K562 (cell line): Measurements from ENCODE around the gene TMEM167A. TPM values are rescaled to one million over a fixed set of nuclear protein-coding genes. Genes with fewer than 3 reads are reported as not detected.
A peak's percentile ranks its signal among the peaks of the same experiment; 100 is the strongest.

Experiments
- E2F8 ChIP-seq: fragments of 450-650 bp; IDR thresholded peaks from 2 replicates; pipeline ENCODE4 v1.7.1; 2018; ENCODE audit warnings: mild to moderate bottlenecking, low read depth; ENCODE audit not compliant: partially characterized antibody
- MAFF ChIP-seq: IDR thresholded peaks from 2 replicates; pipeline ENCODE4 v1.6.1; 2012; ENCODE audit warnings: low read length, improper control_type of control experiment
- MAZ ChIP-seq, 2 experiments: fragments of 450-650 bp in 1 of 2; sonication (generic) in 1 of 2; formaldehyde crosslinking; IDR thresholded peaks in 1 of 2; conservative IDR thresholded peaks in 1 of 2; 2 replicates each; pipeline versions ENCODE4 v1.4.0 to v1.5.0; 2020; ENCODE audit warnings: mild to moderate bottlenecking in 1 of 2, missing genetic modification reagents in 1 of 2
- NFE2 ChIP-seq: IDR thresholded peaks from 2 replicates; pipeline ENCODE4 v1.6.1; 2014; ENCODE audit warnings: antibody characterized with exemption, low read depth
- NUFIP1 ChIP-seq: fragments of 450-650 bp; IDR thresholded peaks from 2 replicates; pipeline ENCODE4 v1.6.1; 2018; ENCODE audit not compliant: partially characterized antibody
- POLR2B ChIP-seq: fragments of 450-650 bp; IDR thresholded peaks from 2 replicates; pipeline ENCODE4 v1.6.1; 2018; ENCODE audit warnings: low read depth; ENCODE audit not compliant: partially characterized antibody
- RBM14 ChIP-seq: fragments of 200-400 bp; formaldehyde crosslinking; IDR thresholded peaks from 2 replicates; pipeline ENCODE4 v1.6.1; 2018; ENCODE audit warnings: low read depth, mild to moderate bottlenecking, low read length, moderate library complexity, borderline replicate concordance; ENCODE audit not compliant: insufficient read depth
- SFPQ ChIP-seq: fragments of 200-400 bp; formaldehyde crosslinking; IDR thresholded peaks from 2 replicates; pipeline ENCODE4 v1.6.1; 2017; ENCODE audit warnings: mild to moderate bottlenecking, low read depth, low read length, moderate library complexity
- ZNF354B ChIP-seq: fragments of 250-450 bp; sonication (Bioruptor Pico); IDR thresholded peaks from 2 replicates; pipeline ENCODE4 v1.4.0; 2020
- ZNF407 ChIP-seq: fragments of 450-650 bp; IDR thresholded peaks from 2 replicates; pipeline ENCODE4 v1.6.1; 2016; ENCODE audit warnings: low read depth
- ZNF512 ChIP-seq: IDR thresholded peaks from 2 replicates; pipeline ENCODE4 v1.6.1; 2016; ENCODE audit warnings: missing genetic modification characterization, missing compliant biosample characterization
- polyA plus RNA-seq, 8 experiments: library from polyadenylated mRNA; depleted of rRNA in 4 of 8; stranded (reverse) in 5 of 8; unstranded in 3 of 8; fragments of >200 nt; fragmentation: Nextera tagmentation in 2 of 8; fragmentation: Illumina TruSeq in 1 of 8; extraction: Ambion mirVana in 2 of 8; extraction: Trizol in 1 of 8; gene quantifications; 2 replicates each; pipeline versions ENCODE4 v1.2.1 to v1.2.3, GENCODE V29; 2011 to 2014; ENCODE audit warnings: inconsistent platforms in 1 of 8, missing spikeins in 1 of 8
- total RNA-seq, 7 experiments: library from RNA; depleted of rRNA in 6 of 7; stranded (reverse); fragments of >200 nt in 6 of 7; fragmentation: Illumina TruSeq in 2 of 7; extraction: Trizol in 2 of 7; gene quantifications; 2 replicates each; pipeline versions ENCODE4 v1.2.1 to v1.2.3, GENCODE V29; 2011 to 2021; ENCODE audit warnings: low replicate concordance in 1 of 7

Gene TMEM167A
- total and polyA plus RNA-seq, 9 of the 15 experiments (the other 6 are each of a cell fraction or from before 2014, with no cell fraction given): 35.3 to 458 (median 110) TPM

GRCh38 chr5:83076742-83077661 is at the start of gene TMEM167A, which contains the start of gene XRCC4 (continued):
- TF ChIP-seq ZNF407 (no peak), MAZ (CRISPR knock-in tag; conservative IDR thresholded peaks at IDR 0.05 in 1 of 2, IDR thresholded peaks at IDR 0.05 in 1 of 2) (peak; percentile 20 to 47; a peak in 3 of 4 replicates), NUFIP1 (no peak), RBM14 (no peak), ZNF512 (tag) (no peak), ZNF354B (CRISPR knock-in tag) (no peak), E2F8 (peak; percentile 96), SFPQ (no peak), NFE2 (no peak), MAFF (no peak), POLR2B (peak; percentile 94)
